GM18517 (cell line): ENCODE results near the gene TIMM23B.
"Not testable (repeated sequence)": the region's sequence is repeated elsewhere in the genome, so short reads cannot be mapped to it uniquely, and the experiment has no call there.

Source experiments
- ATAC-seq: cut with Tn5 transposase; IDR thresholded peaks from one replicate; pipeline ENCODE4 v1.9.1; 2021; ENCODE audit warnings: mild to moderate bottlenecking, moderate library complexity; ENCODE audit not compliant: unreplicated experiment

The TIMM23B gene

GRCh38 chr10:49972094-49972493 is 30.2 kb downstream of the TIMM23B start:
- not testable (repeated sequence) for ATAC-seq

GRCh38 chr10:49977756-49978155 is 35.9 kb downstream of the TIMM23B start:
- not testable (repeated sequence) for ATAC-seq

- not testable (repeated sequence) for ATAC-seq
These were observed 45.4 kb downstream of the TIMM23B start for GRCh38 chr10:49987207-49987606.

GRCh38 chr10:49988376-49988775 is 46.5 kb downstream of the TIMM23B start, which contains the start of gene AGAP6:
AGAP6 (plus strand) TSS chr10:49988406; CDS start chr10:49988716, 310 bp downstream.
- ATAC-seq = not testable (repeated sequence)

GRCh38 chr10:49995321-49995720 is 53.5 kb downstream of the TIMM23B start:
- ATAC-seq = not testable (repeated sequence)

GRCh38 chr10:50014024-50014423 is 72.2 kb downstream of the TIMM23B start:
- not testable (repeated sequence) for ATAC-seq

- not testable (repeated sequence) for ATAC-seq
These were observed 73.9 kb downstream of the TIMM23B start for GRCh38 chr10:50015596-50016220.

- not testable (repeated sequence) for ATAC-seq
These were observed 75.1 kb downstream of the TIMM23B start for GRCh38 chr10:50016926-50017325.

- not testable (repeated sequence) for ATAC-seq
These were observed 75.8 kb downstream of the TIMM23B start for GRCh38 chr10:50017646-50018045.

- not testable (repeated sequence) for ATAC-seq
These were observed 77.4 kb downstream of the TIMM23B start for GRCh38 chr10:50019279-50019678.

- ATAC-seq = not testable (repeated sequence)
These were observed 78.7 kb downstream of the TIMM23B start for GRCh38 chr10:50020451-50021024.

- no peak for ATAC-seq
These were observed 79.8 kb downstream of the TIMM23B start for GRCh38 chr10:50021646-50022045.
